ENCODE data around the gene NOC4L. TPM values are rescaled to one million over a fixed set of nuclear protein-coding genes. Genes with fewer than 3 reads are reported as not detected.

NOC4L gene
- total RNA-seq, 1 experiment from 2014 or later: 39.6 TPM

DNA sequence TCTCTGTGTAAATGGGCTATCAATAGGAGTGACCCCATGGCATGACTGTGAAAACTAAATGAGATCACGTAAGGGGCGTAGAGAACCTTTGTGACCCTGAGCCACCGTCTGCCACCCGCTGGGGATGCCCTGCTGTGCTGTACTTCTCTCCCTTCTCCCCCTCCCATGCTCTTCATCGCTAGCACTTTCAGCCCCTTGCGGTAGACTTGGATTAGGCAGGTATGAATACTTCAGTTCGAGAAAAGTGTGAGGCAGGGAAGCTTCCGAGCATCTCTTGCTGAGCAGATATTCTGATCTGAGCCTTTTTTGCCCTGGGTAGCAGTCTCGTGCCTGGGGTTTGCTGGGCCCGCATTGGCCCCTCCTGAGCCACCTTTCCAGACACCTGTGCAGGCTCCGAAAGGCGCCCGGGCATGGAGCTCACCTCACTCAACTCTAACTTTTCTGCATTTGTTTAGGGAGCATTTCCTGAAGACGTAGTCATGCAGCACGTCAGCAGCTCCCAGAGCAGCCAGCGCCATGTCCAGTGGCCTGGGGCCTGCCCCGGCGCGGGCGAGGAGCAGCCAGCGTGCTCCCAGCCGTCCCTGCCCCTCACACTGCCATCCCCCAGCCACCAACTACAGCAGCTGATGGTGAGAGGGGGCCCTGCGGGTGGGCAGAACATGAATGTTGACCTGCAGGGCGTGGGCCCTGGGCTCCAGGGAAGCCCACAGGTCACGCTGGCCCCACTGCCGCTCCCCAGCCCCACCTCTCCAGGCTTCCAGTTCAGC, 40.5 kb upstream of the NOC4L start:
- DNase-seq: no peak
- TF ChIP-seq, protein P1, sequence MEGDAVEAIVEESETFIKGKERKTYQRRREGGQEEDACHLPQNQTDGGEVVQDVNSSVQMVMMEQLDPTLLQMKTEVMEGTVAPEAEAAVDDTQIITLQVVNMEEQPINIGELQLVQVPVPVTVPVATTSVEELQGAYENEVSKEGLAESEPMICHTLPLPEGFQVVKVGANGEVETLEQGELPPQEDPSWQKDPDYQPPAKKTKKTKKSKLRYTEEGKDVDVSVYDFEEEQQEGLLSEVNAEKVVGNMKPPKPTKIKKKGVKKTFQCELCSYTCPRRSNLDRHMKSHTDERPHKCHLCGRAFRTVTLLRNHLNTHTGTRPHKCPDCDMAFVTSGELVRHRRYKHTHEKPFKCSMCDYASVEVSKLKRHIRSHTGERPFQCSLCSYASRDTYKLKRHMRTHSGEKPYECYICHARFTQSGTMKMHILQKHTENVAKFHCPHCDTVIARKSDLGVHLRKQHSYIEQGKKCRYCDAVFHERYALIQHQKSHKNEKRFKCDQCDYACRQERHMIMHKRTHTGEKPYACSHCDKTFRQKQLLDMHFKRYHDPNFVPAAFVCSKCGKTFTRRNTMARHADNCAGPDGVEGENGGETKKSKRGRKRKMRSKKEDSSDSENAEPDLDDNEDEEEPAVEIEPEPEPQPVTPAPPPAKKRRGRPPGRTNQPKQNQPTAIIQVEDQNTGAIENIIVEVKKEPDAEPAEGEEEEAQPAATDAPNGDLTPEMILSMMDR (IDR thresholded peaks at IDR 0.05; ENCODE audit: insufficient read depth in 1 of 2, low read depth in 1 of 2, low read length in 1 of 2, severe bottlenecking in 1 of 2, unreplicated experiment in 1 of 2): no peak
- ChIA-PET CTCF (no interaction called here), POLR2A (no interaction called here)
- Histone ChIP-seq H3K4me1 (no peaks in the 10 kb centered on the region), H3K4me3 (ENCODE audit: low read depth, low read length) (no peak overlapping the region), H3K27me3 (replicated peaks; ENCODE audit: control insufficient read depth, insufficient read depth, low read length) (no peaks in the 10 kb centered on the region), H3K9me3 (no peaks in the 10 kb centered on the region), H3K36me3 (ENCODE audit: control insufficient read depth, insufficient read depth, low read length) (no peaks in the 10 kb centered on the region; the same call in 1 of the 2 replicates)
- Mint-ChIP-seq H3K9me3 (ENCODE audit: unreplicated experiment) (no peaks in the 10 kb centered on the region), H3K27me3 (ENCODE audit: insufficient read depth, unreplicated experiment) (no peaks in the 10 kb centered on the region), H3K27ac (ENCODE audit: unreplicated experiment) (no peak overlapping the region), H3K4me3 (ENCODE audit: unreplicated experiment) (no peak overlapping the region), H3K36me3 (ENCODE audit: insufficient read depth, unreplicated experiment) (peaks cover 16% of the 10 kb centered on the region), H3K4me1 (ENCODE audit: low read depth, unreplicated experiment) (no peaks in the 10 kb centered on the region)
- BruUV-seq (replicated peaks): no TSS peak
- intact Hi-C loops (cut with micrococcal nuclease; ENCODE audit: unreplicated experiment): no loop called here

DNA sequence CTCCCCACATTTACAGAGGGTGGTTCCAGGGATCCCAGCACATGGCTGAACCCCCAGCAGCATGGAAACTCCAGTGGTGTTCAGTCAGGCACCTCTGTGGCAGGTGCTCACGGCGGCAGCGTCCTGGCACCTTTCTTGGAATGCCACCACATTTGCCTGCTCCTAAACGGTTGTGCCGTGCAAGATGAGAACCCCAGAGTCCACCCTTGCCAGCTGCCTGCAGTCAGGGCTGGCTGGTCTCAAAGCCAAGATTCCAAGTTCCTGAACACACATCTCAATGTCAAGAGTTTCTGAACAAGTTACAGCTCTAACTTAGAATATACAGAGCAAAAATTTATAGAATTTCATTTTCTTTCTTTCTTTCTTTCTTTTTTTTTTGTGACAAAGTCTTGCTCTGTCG, 38.8 kb upstream of the NOC4L start:
- H3K4me1 ChIP-seq: no peaks in the 10 kb centered on the region
- H3K4me3 Mint-ChIP-seq (ENCODE audit: unreplicated experiment): no peak overlapping the region
- no peaks in the 10 kb centered on the region for H3K27me3 ChIP-seq (replicated peaks; ENCODE audit: control insufficient read depth, insufficient read depth, low read length)
- no peaks in the 10 kb centered on the region; the same call in 1 of the 2 replicates for H3K36me3 ChIP-seq (ENCODE audit: control insufficient read depth, insufficient read depth, low read length)
- DNase-seq: no peak
- ChIA-PET CTCF (no interaction called here), POLR2A (no interaction called here)
- H3K27ac Mint-ChIP-seq (ENCODE audit: unreplicated experiment): no peak overlapping the region
- H3K36me3 Mint-ChIP-seq (ENCODE audit: insufficient read depth, unreplicated experiment): peaks cover 14% of the 10 kb centered on the region
- H3K4me1 Mint-ChIP-seq (ENCODE audit: low read depth, unreplicated experiment): no peaks in the 10 kb centered on the region
- no peaks in the 10 kb centered on the region for H3K9me3 ChIP-seq
- no peaks in the 10 kb centered on the region for H3K9me3 Mint-ChIP-seq (ENCODE audit: unreplicated experiment)
- no peak overlapping the region for H3K4me3 ChIP-seq (ENCODE audit: low read depth, low read length)
- intact Hi-C loops (cut with micrococcal nuclease; ENCODE audit: unreplicated experiment): no loop called here
- no TSS peak for BruUV-seq (replicated peaks)
- H3K27me3 Mint-ChIP-seq (ENCODE audit: insufficient read depth, unreplicated experiment): no peaks in the 10 kb centered on the region
- TF ChIP-seq, protein P1 (IDR thresholded peaks at IDR 0.05; ENCODE audit: insufficient read depth in 1 of 2, low read depth in 1 of 2, low read length in 1 of 2, severe bottlenecking in 1 of 2, unreplicated experiment in 1 of 2): no peak

DNA sequence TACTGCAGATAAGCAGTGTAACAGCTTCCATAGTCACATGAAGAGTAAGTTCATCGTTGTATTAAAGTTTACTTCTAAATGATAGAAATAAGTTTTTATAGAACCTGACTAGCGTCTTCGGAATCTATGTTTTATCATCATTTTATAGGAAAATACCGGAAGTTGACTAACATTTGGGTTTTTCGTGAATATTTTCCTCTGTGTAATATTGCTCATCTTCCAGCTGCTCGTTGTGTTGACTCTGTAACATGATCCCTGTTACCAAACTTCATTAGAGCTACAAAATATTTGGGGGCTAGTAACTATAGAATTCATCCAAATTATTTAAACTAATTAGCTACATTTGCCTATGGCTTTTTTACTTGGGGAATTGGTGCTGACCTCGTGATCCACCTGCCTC, 37.3 kb upstream of the NOC4L start:
- TF ChIP-seq, protein P1 (IDR thresholded peaks at IDR 0.05; ENCODE audit: insufficient read depth in 1 of 2, low read depth in 1 of 2, low read length in 1 of 2, severe bottlenecking in 1 of 2, unreplicated experiment in 1 of 2): no peak
- DNase-seq: no peak
- no peak overlapping the region for H3K4me3 ChIP-seq (ENCODE audit: low read depth, low read length)
- BruUV-seq (replicated peaks): no TSS peak
- H3K9me3 Mint-ChIP-seq (ENCODE audit: unreplicated experiment): no peaks in the 10 kb centered on the region
- H3K27me3 ChIP-seq (replicated peaks; ENCODE audit: control insufficient read depth, insufficient read depth, low read length): no peaks in the 10 kb centered on the region
- no peaks in the 10 kb centered on the region; the same call in 1 of the 2 replicates for H3K36me3 ChIP-seq (ENCODE audit: control insufficient read depth, insufficient read depth, low read length)
- CTCF ChIA-PET: no interaction called here
- H3K27ac Mint-ChIP-seq (ENCODE audit: unreplicated experiment): no peak overlapping the region
- H3K4me1 ChIP-seq: no peaks in the 10 kb centered on the region
- peaks cover 11% of the 10 kb centered on the region for H3K36me3 Mint-ChIP-seq (ENCODE audit: insufficient read depth, unreplicated experiment)
- no peaks in the 10 kb centered on the region for H3K4me1 Mint-ChIP-seq (ENCODE audit: low read depth, unreplicated experiment)
- no peaks in the 10 kb centered on the region for H3K9me3 ChIP-seq
- intact Hi-C loops (cut with micrococcal nuclease; ENCODE audit: unreplicated experiment): no loop called here
- H3K27me3 Mint-ChIP-seq (ENCODE audit: insufficient read depth, unreplicated experiment): no peaks in the 10 kb centered on the region
- POLR2A ChIA-PET: no interaction called here
- H3K4me3 Mint-ChIP-seq (ENCODE audit: unreplicated experiment): no peak overlapping the region

Data from Caco-2 (cell line).